Thyroid gland (tissue), 4 donors: ENCODE measurements around the gene TYK2.

Experiments used
- POLR2A ChIP-seq, 2 donors: fragments of 450-650 bp; IDR thresholded peaks; one replicate each; pipeline ENCODE4 v1.6.1; 2017; ENCODE audit warnings: antibody characterized with exemption in 2 of 2, mild to moderate bottlenecking in 2 of 2, moderate library complexity in 1 of 2
- TF ChIP-seq, protein P1 (sequence below), 6 experiments: fragments of 200-600 bp in 3 of 6; fragments of 450-650 bp in 3 of 6; sonication (generic) in 3 of 6; IDR thresholded peaks; one replicate each; pipeline ENCODE4 v1.5.1; 2016 to 2019; ENCODE audit warnings: antibody characterized with exemption in 6 of 6, mild to moderate bottlenecking in 2 of 6, inconsistent platforms in 1 of 6, moderate library complexity in 1 of 6

DNA sequence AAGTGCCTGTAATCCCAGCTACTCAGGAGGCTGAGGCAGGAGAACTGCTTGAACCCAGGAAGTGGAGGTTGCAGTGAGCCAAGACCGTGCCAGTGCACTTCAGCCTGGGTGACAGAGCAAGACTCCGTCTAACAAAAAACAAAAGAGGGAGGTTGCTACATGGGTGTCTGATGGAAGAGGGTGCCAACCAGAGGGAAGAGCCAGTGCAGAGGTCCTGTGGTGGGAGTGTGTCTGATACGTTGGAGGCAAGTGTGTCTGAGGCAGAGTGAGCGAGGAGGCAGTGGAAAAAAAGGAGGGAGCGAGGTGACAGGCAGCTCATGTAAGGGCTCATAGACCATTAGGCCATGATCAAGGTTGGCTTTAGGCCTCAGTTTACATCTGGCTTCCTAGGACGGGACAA is 46.8 kb upstream of the TYK2 start:
- TF ChIP-seq, protein P1, sequence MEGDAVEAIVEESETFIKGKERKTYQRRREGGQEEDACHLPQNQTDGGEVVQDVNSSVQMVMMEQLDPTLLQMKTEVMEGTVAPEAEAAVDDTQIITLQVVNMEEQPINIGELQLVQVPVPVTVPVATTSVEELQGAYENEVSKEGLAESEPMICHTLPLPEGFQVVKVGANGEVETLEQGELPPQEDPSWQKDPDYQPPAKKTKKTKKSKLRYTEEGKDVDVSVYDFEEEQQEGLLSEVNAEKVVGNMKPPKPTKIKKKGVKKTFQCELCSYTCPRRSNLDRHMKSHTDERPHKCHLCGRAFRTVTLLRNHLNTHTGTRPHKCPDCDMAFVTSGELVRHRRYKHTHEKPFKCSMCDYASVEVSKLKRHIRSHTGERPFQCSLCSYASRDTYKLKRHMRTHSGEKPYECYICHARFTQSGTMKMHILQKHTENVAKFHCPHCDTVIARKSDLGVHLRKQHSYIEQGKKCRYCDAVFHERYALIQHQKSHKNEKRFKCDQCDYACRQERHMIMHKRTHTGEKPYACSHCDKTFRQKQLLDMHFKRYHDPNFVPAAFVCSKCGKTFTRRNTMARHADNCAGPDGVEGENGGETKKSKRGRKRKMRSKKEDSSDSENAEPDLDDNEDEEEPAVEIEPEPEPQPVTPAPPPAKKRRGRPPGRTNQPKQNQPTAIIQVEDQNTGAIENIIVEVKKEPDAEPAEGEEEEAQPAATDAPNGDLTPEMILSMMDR (IDR thresholded peaks at IDR 0.05): no peak
- TF ChIP-seq POLR2A (IDR thresholded peaks at IDR 0.05): no peak
